OCI-LY3 (cell line): ENCODE measurements around the gene VPS13D.

Experiments
- EZH2phosphoT487 ChIP-seq: fragments of 200-600 bp; shearing (Covaris generic); IDR thresholded peaks from 2 replicates; pipeline ENCODE4 v1.6.1; 2018; ENCODE audit warnings: antibody characterized with exemption, mixed run types, low read depth
- TF ChIP-seq, protein P1 (sequence below): fragments of 200-600, 300-600 bp; sonication (generic); IDR thresholded peaks from 2 replicates; pipeline ENCODE4 v1.5.1; 2014; ENCODE audit warnings: antibody characterized with exemption, low read length, low read depth

DNA sequence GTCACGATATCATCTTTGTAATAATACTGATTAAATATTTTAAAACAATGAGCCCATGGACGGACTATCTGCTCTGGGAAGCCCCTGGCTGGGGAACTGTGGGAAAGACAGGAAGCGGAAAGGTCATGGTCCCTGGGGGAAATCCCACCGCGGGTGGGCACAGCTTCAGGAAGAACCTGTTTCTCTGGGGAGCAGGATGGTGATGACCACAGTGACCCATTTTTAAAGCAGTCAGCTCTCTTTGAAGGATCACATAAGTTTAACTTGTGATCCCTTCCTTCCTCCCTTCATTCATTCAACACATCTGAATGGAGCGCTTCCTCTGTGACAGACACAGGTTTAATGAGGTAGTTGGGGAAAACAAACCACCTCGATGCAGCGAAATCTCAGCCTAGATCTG is 315.2 kb downstream of the VPS13D start:
- TF ChIP-seq, protein P1, sequence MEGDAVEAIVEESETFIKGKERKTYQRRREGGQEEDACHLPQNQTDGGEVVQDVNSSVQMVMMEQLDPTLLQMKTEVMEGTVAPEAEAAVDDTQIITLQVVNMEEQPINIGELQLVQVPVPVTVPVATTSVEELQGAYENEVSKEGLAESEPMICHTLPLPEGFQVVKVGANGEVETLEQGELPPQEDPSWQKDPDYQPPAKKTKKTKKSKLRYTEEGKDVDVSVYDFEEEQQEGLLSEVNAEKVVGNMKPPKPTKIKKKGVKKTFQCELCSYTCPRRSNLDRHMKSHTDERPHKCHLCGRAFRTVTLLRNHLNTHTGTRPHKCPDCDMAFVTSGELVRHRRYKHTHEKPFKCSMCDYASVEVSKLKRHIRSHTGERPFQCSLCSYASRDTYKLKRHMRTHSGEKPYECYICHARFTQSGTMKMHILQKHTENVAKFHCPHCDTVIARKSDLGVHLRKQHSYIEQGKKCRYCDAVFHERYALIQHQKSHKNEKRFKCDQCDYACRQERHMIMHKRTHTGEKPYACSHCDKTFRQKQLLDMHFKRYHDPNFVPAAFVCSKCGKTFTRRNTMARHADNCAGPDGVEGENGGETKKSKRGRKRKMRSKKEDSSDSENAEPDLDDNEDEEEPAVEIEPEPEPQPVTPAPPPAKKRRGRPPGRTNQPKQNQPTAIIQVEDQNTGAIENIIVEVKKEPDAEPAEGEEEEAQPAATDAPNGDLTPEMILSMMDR = no peak
- TF ChIP-seq EZH2phosphoT487 = no peak
